ENCODE measurements around the gene NEK9.

Gene NEK9

DNA sequence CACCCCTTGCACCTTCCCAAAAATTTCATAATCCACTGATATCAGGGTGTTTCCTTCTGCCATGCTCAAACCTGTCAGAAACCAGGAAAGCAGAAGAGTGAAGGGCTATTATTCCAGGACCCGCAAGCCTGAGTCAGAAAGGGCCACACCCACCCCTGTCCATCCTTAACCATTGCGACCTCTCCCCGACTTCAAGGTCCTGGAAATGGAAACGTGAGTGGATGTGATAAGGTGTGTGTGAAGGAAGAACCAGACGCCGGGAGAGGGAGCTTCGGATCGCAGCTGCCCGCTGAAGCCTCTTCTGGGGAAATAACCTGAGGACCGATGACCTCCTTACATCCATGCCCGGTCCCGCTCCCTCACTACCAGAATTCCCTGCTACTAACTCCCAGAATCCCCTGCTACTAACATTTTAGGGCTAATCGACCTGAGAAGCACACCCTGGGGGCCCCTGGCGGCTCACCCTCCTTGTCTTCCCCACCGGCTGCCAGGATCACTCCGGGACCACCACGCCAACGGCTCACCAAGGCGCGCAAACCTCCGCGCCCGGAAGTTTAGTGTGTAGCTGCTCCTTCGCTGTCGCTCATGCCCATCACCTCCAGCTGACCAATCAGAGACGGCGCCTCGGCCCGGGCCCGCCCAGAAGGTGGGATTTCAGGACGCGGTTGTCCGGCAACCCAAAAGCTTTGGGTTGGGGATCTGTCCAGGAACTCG, 63.2 kb downstream of the NEK9 start, which contains the start of gene ACYP1:
Gene ACYP1 (minus strand): TSS at position 534 of the 714 bp plus-strand sequence. CDS start 471 bp downstream, at position 63.
- peak; percentile 88 for DNase-seq

DNA sequence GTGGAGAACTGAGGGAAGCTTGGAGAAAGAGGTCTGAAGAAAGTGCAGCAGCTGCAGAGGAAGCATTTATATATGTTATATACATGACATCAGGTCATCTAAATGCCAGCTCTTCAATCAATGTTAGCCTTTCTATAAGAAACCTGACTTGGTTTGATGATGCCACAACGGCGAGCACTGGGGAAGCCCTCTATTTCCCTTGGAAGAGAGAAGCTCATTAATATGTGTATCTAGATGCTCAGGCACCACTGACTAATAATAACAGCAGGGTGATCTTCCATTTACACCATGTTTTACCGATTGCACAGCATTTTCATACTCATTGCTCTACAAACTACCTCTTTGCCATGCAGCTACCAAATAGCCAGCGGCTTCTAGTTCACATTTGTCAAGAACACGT, 63.8 kb downstream of the NEK9 start:
- DNase-seq: no peak

- no peak for DNase-seq
These were observed 66.4 kb downstream of the NEK9 start for GRCh38 chr14:75060420-75060819.

DNA sequence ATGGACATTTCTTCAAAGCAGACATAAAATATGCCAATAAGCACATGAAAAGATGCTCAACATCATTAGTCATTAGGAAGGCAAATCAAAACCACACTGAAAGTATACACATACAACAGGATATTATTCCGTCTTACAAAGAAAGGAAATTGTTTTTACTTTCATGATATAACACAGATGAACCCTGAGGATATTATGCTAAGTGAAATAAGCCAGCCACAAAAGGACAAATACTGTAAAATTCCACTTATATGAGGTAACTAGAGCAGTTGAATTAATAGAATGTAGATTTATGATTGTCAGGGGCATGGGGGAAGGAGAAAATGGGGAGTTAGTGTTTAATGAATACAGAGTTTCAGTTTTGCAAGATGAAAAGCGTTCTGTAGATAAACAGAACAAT, 67.2 kb downstream of the NEK9 start:
- DNase-seq: peak; percentile 66

DNA sequence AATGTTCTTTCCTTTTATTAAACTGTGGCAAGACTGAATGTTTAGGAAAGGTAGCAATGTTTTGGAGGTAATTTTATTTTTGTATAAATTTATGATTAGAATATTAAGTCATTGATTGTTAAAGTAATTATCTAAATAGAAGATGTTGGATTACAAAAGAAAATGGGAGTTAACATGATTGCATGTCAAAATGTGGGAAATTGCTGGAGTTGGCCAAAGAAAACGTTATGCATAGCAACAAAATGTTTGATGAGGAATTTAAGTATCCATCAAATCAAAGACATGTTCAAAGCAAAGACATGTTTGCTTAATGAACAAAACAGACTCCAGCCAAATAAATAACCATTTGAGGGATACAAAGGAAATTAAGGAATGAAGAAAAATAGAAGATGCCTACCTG, 72.4 kb downstream of the NEK9 start:
- DNase-seq: no peak

GRCh38 chr14:75053396-75054291, 73.2 kb downstream of the NEK9 start:
- DNase-seq: no peak

- no peak for DNase-seq
These were observed 75.3 kb downstream of the NEK9 start for GRCh38 chr14:75051556-75051899.

DNA sequence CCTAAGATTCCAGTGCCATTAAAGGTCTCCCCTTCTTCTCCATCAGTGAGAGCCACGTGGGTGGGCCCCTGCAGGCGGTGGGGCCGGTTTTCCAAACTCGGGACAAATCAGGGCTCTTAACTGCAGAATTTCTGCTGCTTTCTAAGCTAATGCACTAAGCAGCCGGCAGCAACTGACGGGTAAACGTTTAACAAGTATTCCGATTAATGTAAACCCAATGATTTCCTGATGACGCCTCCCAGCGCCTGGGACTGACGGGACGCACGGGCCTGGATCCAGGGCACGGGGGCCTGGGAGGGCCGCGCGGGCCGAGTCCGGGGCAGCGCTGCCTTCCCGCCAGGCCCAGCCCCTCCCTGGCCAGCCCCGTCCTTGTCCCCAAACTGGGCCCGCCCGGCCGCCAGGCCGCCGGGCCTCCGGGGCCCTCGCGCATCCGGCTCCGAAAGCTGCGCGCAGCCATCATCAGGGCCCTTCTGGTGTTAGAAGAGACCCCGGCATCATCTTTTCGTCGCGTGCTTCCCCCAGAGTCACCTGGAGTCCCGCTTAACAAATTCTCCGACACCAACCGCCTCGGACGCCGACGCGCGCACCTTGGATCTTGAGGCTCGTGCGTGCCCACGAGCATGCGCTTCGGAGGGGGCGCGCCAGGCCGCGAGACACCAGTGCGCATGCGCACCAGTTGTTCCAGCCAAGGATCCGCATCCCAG, 75.8 kb downstream of the NEK9 start, which contains the start of gene MLH3:
Gene MLH3 (minus strand): TSS at position 616 of the 704 bp plus-strand sequence. CDS start 1,812 bp downstream, outside the sequence.
- DNase-seq: peak; percentile 82

DNA sequence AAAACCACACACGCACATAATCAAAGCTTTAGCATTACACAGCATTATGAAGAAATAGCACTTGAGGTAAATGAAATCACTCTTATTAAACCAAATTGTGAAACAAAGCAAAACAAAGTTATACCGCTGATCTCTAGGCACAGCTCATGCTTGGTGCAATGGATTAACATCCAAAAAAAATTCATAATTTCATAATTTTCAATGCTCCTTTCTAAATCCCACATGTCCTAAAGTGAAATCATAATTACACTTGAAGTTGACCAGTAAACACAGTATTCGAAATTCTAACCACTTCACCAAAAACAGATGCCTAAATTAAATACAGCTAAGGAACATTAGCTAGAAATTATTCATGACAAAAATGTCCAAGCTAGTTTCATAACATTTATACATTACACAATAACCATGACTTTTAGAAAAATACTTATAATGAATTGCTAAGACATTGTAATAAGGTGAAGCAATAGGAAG, 77.1 kb downstream of the NEK9 start:
- DNase-seq: no peak

DNA sequence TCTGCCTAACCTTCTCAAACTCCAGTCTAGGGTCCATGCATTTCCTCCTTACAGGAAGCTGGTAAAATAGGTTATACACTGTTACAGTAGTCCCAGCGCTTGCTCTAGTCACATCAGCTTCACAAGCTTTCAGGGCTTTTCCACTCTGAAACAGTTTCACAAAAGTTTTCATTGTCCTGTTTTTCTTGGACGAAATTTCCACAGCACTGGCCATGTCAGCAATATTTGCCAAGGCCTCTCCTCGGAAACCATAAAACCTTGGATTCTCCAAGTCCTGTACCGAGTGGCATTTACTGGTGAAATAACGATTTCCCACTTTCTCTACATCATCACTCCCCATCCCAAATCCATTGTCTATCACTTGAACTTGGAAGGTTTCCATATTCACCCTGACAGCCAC, 77.7 kb downstream of the NEK9 start:
- no peak for DNase-seq

DNA sequence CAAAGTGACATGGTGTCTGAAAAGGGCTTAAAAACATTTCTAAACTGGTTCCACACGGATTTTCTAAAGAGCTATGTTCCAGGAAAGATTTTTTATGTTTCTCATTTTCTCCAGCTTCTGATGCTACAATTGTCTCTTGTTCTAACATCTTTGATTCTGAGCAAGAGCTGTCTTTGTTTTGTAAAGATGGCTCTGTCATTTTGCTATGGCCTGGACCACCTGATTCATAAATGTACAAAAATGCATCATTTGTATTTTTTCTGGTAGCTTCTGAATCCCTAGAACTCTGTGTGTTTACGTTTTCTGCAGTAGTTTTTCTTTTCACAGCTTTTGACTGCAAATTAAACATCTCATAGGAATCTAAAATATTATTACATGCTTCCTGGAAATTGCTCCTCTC, 78.7 kb downstream of the NEK9 start:
- no peak for DNase-seq

GRCh38 chr14:75047506-75047905, 79.3 kb downstream of the NEK9 start:
- no peak for DNase-seq

DNA sequence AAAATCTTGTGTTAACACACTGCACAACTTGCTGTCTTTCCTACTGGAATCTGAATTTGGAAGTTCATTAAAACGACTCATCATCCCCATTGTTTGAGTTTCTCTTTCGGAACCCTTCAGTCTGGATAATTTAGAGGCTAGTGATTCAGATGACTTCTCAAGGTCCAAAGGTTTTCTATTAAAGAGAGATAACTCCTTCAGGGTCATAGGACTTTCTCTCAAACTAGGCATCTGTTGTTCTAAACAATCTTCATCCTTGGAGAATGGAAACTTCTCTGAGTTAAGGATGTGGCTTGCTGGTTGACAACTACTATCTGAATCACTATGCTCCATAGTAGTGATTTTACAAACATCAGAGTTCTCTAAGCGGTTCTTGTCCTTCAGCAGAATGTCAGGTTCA, 79.9 kb downstream of the NEK9 start:
- DNase-seq: peak; percentile 28

DNA sequence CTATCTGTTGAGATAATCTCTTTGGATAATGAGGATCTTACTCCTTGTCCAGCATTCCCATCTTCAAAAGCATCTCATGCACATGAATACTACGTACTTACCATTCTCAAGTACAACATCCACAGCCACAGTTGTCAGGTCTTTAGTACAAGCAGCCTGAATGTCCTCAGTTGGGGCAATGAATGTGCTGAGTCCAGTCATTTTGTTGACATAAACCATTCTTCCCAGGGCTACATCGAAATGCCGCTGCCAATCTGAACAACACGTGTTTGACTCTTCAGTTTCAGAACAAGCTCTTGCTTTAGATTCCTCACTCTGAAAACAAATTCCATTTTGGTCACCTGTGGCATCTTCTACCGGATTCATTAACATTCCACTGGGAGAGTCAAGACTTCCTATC, 80.6 kb downstream of the NEK9 start:
- no peak for DNase-seq

GRCh38 chr14:75044752-75045151, 82.1 kb downstream of the NEK9 start:
- DNase-seq: no peak

DNA sequence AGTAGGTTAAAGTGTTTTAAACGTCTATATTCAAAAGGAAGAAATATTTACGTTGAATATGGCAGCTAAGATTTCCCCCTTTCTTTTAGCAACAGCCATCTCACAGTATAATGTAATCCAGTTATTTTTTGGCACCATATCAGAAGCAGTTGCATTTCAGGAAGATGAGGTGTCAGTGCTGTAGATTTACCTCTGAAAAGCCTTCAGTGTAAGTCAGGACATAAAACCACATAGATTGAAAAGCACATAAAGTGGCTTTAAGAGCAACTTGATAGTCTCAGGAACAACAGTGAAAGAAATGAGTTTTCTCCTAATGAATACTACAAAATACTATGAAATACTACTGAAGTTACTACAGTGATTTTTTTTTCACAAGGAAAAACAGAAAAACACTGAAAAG, 82.5 kb downstream of the NEK9 start:
- peak; percentile 83 for DNase-seq

- peak; percentile 17 for DNase-seq
These were observed 84.8 kb downstream of the NEK9 start for GRCh38 chr14:75042035-75042434.

DNA sequence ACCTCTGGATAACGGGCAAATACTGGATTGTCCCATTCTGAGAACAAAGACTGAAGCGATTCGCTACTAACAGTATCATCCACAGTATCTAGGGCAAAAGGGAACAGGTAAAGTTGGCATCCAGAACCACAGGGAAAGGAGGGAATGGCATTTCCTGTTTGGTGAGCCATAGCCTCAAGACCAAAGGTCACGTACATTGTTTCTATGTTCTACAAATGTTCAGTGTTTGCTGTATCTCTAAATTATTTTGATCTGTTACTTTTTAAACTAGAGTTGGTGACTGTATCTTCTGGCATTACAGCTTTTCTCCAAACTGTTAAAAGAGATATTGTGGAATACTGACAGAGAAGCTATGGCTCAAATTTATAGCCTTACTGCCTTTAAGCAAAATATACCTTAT, 85.2 kb downstream of the NEK9 start:
- no peak for DNase-seq

DNA sequence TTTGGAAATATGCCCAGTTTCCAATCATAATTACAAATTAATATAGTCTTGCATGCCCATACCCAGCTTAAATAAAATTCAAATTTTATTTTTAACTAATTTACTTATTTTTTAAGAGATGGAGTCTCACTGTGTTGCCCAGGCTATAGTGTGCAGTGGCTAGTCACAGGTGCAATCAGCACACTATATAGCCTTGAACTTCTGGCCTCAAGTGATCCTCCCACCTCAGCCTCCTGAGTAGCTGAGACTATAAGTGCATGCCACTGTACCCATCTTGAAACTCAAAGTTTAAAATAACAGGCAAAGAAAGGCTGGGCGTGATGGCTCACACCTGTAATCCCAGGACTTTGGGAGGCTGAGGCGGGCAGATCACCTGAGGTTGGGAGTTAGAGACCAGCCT, 85.9 kb downstream of the NEK9 start:
- no peak for DNase-seq

GRCh38 chr14:75040507-75040906, 86.3 kb downstream of the NEK9 start:
- no peak for DNase-seq

DNA sequence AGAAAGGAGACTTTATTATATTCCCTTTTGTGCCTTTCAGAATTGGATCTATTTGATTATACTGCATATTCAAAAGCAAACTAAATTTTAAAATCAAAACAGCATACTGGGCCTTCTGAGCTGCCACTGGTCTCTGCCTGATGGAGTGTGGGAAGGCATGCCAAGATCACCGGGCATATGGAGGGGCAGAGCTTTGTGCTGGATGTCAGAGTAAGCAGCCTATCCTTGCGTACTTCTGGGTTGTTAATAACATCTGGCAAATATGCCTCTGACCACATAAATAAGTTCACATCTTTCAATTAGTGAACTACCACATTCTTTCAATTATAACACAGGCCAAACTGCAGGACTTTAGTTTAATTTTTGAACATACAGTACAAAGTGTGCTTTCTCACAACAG, 93.9 kb downstream of the NEK9 start:
- DNase-seq: no peak

GRCh38 chr14:75030147-75030546, 96.7 kb downstream of the NEK9 start:
- no peak for DNase-seq
